HepG2 (cell line): Measurements from ENCODE around the gene TDRD1. TPM values are rescaled to one million over a fixed set of nuclear protein-coding genes. Genes with fewer than 3 reads are reported as not detected.

ENCODE experiments used
- ATAC-seq: fragments of 200-7000 bp; cut with Tn5 transposase; 3 replicates; pipeline ENCODE4 v1.9.1; 2020; ENCODE audit warnings: mild to moderate bottlenecking, moderate library complexity
- BruUV-seq: library from RNA; stranded (reverse); fragments of 400-500 nt; replicated peaks from 2 replicates; lab custom pipeline; 2021; lab: Mats Ljungman, UMichigan
- CTCF ChIA-PET: fragments of 300-600 bp; formaldehyde crosslinking; extraction: SDS; loops from one replicate; lab custom pipeline; 2021; ENCODE audit warnings: low total read pairs, inconsistent platforms, low intra/inter-chr PET ratio; lab: Yijun Ruan, JAX
- POLR2A ChIA-PET: fragments of 350-600 bp; sonication (Branson Sonifier 250); formaldehyde crosslinking; loops from one replicate; lab custom pipeline; 2020; ENCODE audit warnings: antibody characterized with exemption, inconsistent platforms; lab: Yijun Ruan, JAX
- DNase-seq: peaks from one replicate; pipeline ENCODE4 v3.0.0-alpha.2; 2015; ENCODE audit warnings: low spot score
- FAIRE-seq: peaks from 3 replicates; lab custom pipeline; 2011; peaks lifted over from hg19 to GRCh38; lab: Jason Lieb, UNC
- H2AFZ ChIP-seq: one replicate; pipeline ENCODE4 v1.6.1; 2011; ENCODE audit warnings: low read length, inconsistent platforms
- H3K27ac ChIP-seq: fragments of 300-600 bp; 3 replicates; pipeline ENCODE4 v1.8.0; 2011; ENCODE audit warnings: mixed run types, mild to moderate bottlenecking, mixed read lengths, low read length, inconsistent platforms; ENCODE audit not compliant: insufficient read depth; ENCODE audit errors: extremely low read length
- H3K27me3 ChIP-seq, 2 experiments: fragments of 200-600 bp in 1 of 2; 2 replicates in 1 of 2; 3 replicates in 1 of 2; pipeline versions ENCODE4 v1.6.0 to v1.8.0; 2011; ENCODE audit warnings: low read length in 2 of 2, mild to moderate bottlenecking in 2 of 2, moderate library complexity in 2 of 2, inconsistent platforms in 1 of 2; ENCODE audit not compliant: insufficient read depth in 2 of 2, control insufficient read depth in 1 of 2
- H3K36me3 ChIP-seq, 2 experiments: fragments of 200-600 bp in 1 of 2; replicated peaks in 1 of 2; 2 replicates in 1 of 2; 3 replicates in 1 of 2; pipeline versions ENCODE4 v1.5.1 to v1.8.0; 2011; ENCODE audit warnings: low read length in 2 of 2, inconsistent platforms in 1 of 2; ENCODE audit not compliant: insufficient read depth in 2 of 2, control insufficient read depth in 1 of 2
- H3K4me1 ChIP-seq: 2 replicates; pipeline ENCODE4 v1.5.1; 2012; ENCODE audit warnings: low read length, inconsistent platforms; ENCODE audit not compliant: insufficient read depth
- H3K4me2 ChIP-seq: 2 replicates; pipeline ENCODE4 v1.6.0; 2011; ENCODE audit warnings: low read depth, low read length, inconsistent platforms
- H3K4me3 ChIP-seq, 3 experiments: fragments of 200-600 bp in 1 of 3; sonication (generic), shearing (Covaris generic) in 1 of 3; replicated peaks in 1 of 3; 2 replicates each; pipeline ENCODE4 v1.5.1; 2011 to 2016; ENCODE audit warnings: low read length in 3 of 3, inconsistent platforms in 2 of 3, low read depth in 2 of 3, mild to moderate bottlenecking in 2 of 3, control low read depth in 1 of 3, mixed read lengths in 1 of 3; ENCODE audit not compliant: insufficient read depth in 1 of 3
- H3K79me2 ChIP-seq: one replicate; pipeline ENCODE4 v1.6.1; 2011; ENCODE audit warnings: low read length, inconsistent platforms; ENCODE audit not compliant: insufficient read depth
- H3K9ac ChIP-seq: 2 replicates; pipeline ENCODE4 v1.6.0; 2011; ENCODE audit warnings: mild to moderate bottlenecking, low read depth, low read length, inconsistent platforms; ENCODE audit not compliant: insufficient read depth
- H3K9me3 ChIP-seq: 2 replicates; pipeline ENCODE4 v1.5.1; 2012; ENCODE audit warnings: mild to moderate bottlenecking, low read length
- H4K20me1 ChIP-seq: 2 replicates; pipeline ENCODE4 v1.6.0; 2011; ENCODE audit warnings: inconsistent platforms, mild to moderate bottlenecking, low read length, moderate library complexity; ENCODE audit not compliant: insufficient read depth
- ATF7-NPFF ChIP-seq: sonication (generic); formaldehyde crosslinking; IDR thresholded peaks from 2 replicates; pipeline ENCODE4 v1.8.1; 2023; ENCODE audit warnings: mild to moderate bottlenecking, low read depth, missing genetic modification reagents, moderate library complexity
- CAMTA2 ChIP-seq: sonication (generic); formaldehyde crosslinking; IDR thresholded peaks from 2 replicates; pipeline ENCODE4 v1.4.0; 2020; ENCODE audit warnings: mild to moderate bottlenecking, missing genetic modification reagents, borderline replicate concordance
- FOXP1 ChIP-seq, 2 experiments: fragments of 450-650 bp in 1 of 2; IDR thresholded peaks; 2 replicates each; pipeline ENCODE4 v1.6.1; 2017 to 2018; ENCODE audit warnings: antibody characterized with exemption in 1 of 2
- HES4 ChIP-seq: sonication (generic); formaldehyde crosslinking; IDR thresholded peaks from 2 replicates; pipeline ENCODE4 v1.9.0; 2021; ENCODE audit warnings: mild to moderate bottlenecking, missing genetic modification reagents, borderline replicate concordance
- MIER3 ChIP-seq: IDR thresholded peaks from 2 replicates; pipeline ENCODE4 v1.6.1; 2016; ENCODE audit warnings: missing compliant biosample characterization, borderline replicate concordance
- MXI1 ChIP-seq: IDR thresholded peaks from 3 replicates; pipeline ENCODE4 v1.6.1; 2012; ENCODE audit warnings: low read depth, low read length, inconsistent platforms, borderline replicate concordance
- RXRA ChIP-seq: sonication (generic); formaldehyde crosslinking; IDR thresholded peaks from 2 replicates; pipeline ENCODE4 v1.5.1; 2020; ENCODE audit warnings: missing genetic modification reagents
- ZMYM2 ChIP-seq: sonication (generic); formaldehyde crosslinking; IDR thresholded peaks from 2 replicates; pipeline ENCODE4 v1.8.0; 2022; ENCODE audit warnings: mild to moderate bottlenecking, missing genetic modification reagents
- ZNF605 ChIP-seq: sonication (generic); formaldehyde crosslinking; IDR thresholded peaks from 2 replicates; pipeline ENCODE4 v1.8.0; 2022; ENCODE audit warnings: mild to moderate bottlenecking, missing genetic modification reagents
- ZNF615 ChIP-seq: sonication (generic); formaldehyde crosslinking; IDR thresholded peaks from 2 replicates; pipeline ENCODE4 v1.5.0; 2020; ENCODE audit warnings: mild to moderate bottlenecking, missing genetic modification reagents, borderline replicate concordance
- ZSCAN9 ChIP-seq: IDR thresholded peaks from 2 replicates; pipeline ENCODE4 v1.6.1; 2016; ENCODE audit warnings: borderline replicate concordance
- WGBS: methylation state at CpG from one replicate; pipeline ENCODE4 v1.1.6; 2017; ENCODE audit warnings: low lambda C conversion rate; 5-methylcytosine and 5-hydroxymethylcytosine counted together
- in situ Hi-C: cut with HindIII; loops from 2 replicates; pipeline ENCODE4 v1.10.0; 2017; ENCODE audit warnings: low pct_unique_long_range_greater_than_20kb; ENCODE audit not compliant: extremely low pct_ligation_motif_present
- intact Hi-C: fragments of 100-400 bp; cut with micrococcal nuclease; formaldehyde crosslinking; loops from one replicate; pipeline ENCODE4 v1.10.0; 2022; ENCODE audit not compliant: unreplicated experiment
- polyA plus RNA-seq, 8 experiments: library from polyadenylated mRNA; depleted of rRNA in 3 of 8; stranded (reverse) in 7 of 8; unstranded in 1 of 8; fragments of >200 nt; fragmentation: Illumina TruSeq in 4 of 8; extraction: Trizol in 4 of 8; gene quantifications; 2 replicates each; pipeline versions ENCODE4 v1.2.1 to v1.2.3, GENCODE V29; 2011 to 2016; ENCODE audit warnings: low read depth in 4 of 8, missing spikeins in 1 of 8, mixed read lengths in 1 of 8; ENCODE audit not compliant: insufficient read depth in 1 of 8
- total RNA-seq, 5 experiments: library from RNA; depleted of rRNA; stranded (reverse); fragments of >200 nt; fragmentation: Illumina TruSeq; extraction: Trizol; gene quantifications; 2 replicates each; pipeline ENCODE4 v1.2.3, GENCODE V29; 2016; ENCODE audit warnings: low read depth in 1 of 5
- TF ChIP-seq, protein P1 (sequence below): sonication (generic); formaldehyde crosslinking; IDR thresholded peaks from 2 replicates; pipeline ENCODE4 v1.4.0; 2020; ENCODE audit warnings: missing genetic modification reagents
- TF ChIP-seq, protein P2 (sequence below): sonication (generic); formaldehyde crosslinking; IDR thresholded peaks from 2 replicates; pipeline ENCODE4 v1.5.1; 2020; ENCODE audit warnings: missing genetic modification reagents, mild to moderate bottlenecking, borderline replicate concordance
- TF ChIP-seq, protein P3 (sequence below): sonication (generic); formaldehyde crosslinking; IDR thresholded peaks from 2 replicates; pipeline ENCODE4 v1.4.0; 2020; ENCODE audit warnings: mild to moderate bottlenecking, low read depth, missing genetic modification reagents

The TDRD1 gene
- total and polyA plus RNA-seq, 2 of the 13 experiments (the other 11 are each of a cell fraction or from before 2014, with no cell fraction given), result not detected

GRCh38 chr10:114173921-114174694 lies 5.0 kb upstream of the TDRD1 start, which contains the start of gene CCDC186 (continued):
- TF ChIP-seq MXI1, result peak; percentile 56; the same call in 1 of the 3 replicates
- TF ChIP-seq, protein P1, sequence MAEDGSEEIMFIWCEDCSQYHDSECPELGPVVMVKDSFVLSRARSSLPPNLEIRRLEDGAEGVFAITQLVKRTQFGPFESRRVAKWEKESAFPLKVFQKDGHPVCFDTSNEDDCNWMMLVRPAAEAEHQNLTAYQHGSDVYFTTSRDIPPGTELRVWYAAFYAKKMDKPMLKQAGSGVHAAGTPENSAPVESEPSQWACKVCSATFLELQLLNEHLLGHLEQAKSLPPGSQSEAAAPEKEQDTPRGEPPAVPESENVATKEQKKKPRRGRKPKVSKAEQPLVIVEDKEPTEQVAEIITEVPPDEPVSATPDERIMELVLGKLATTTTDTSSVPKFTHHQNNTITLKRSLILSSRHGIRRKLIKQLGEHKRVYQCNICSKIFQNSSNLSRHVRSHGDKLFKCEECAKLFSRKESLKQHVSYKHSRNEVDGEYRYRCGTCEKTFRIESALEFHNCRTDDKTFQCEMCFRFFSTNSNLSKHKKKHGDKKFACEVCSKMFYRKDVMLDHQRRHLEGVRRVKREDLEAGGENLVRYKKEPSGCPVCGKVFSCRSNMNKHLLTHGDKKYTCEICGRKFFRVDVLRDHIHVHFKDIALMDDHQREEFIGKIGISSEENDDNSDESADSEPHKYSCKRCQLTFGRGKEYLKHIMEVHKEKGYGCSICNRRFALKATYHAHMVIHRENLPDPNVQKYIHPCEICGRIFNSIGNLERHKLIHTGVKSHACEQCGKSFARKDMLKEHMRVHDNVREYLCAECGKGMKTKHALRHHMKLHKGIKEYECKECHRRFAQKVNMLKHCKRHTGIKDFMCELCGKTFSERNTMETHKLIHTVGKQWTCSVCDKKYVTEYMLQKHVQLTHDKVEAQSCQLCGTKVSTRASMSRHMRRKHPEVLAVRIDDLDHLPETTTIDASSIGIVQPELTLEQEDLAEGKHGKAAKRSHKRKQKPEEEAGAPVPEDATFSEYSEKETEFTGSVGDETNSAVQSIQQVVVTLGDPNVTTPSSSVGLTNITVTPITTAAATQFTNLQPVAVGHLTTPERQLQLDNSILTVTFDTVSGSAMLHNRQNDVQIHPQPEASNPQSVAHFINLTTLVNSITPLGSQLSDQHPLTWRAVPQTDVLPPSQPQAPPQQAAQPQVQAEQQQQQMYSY (CRISPR knock-in tag), result no peak

GRCh38 chr10:114174695-114175188 lies 4.4 kb upstream of the TDRD1 start:
- peaks cover 27% of the 10 kb centered on the region for H3K4me1 ChIP-seq
- H3K27ac ChIP-seq, result no peak overlapping the region
- no peaks in the 10 kb centered on the region for H3K36me3 ChIP-seq
- peak; percentile 51 for ATAC-seq
- ChIA-PET CTCF (no interaction called here), POLR2A (interaction anchor here (0.5 to 1.0 kb wide), 3 partner anchors 17 to 763 kb away, joined by 3 to 4 read pairs (median 3); partner anchors contain the start of gene TRUB1)
- H4K20me1 ChIP-seq, result no peaks in the 10 kb centered on the region
- H3K27me3 ChIP-seq, result no peaks in the 10 kb centered on the region; a peak in 1 of 5 replicates
- no peak for FAIRE-seq
- peak overlapping the region; percentile 98 for H3K4me2 ChIP-seq
- peak overlapping the region; percentile 52 for H3K9ac ChIP-seq
- H2AFZ ChIP-seq, result peak overlapping the region; percentile 90
- DNase-seq, result no peak
- in situ Hi-C loops, result no loop called here
- 1% methylated on average over 14 of the region's 19 CpGs for WGBS
- no TSS peak for BruUV-seq
- peak overlapping the region; percentile 69 to 94 (median 90) for H3K4me3 ChIP-seq
- H3K79me2 ChIP-seq, result peaks cover 38% of the 10 kb centered on the region
- H3K9me3 ChIP-seq, result no peaks in the 10 kb centered on the region
- intact Hi-C loops, result loop anchor here (5.0 kb wide), 1 partner anchor 317 kb away; no protein-coding TSS in a partner anchor
- TF ChIP-seq CAMTA2 (CRISPR knock-in tag) (no peak), MIER3 (CRISPR knock-in tag) (no peak), HES4 (CRISPR knock-in tag) (no peak), RXRA (CRISPR knock-in tag) (0 out of 2 replicates have a peak, but pooled peaks have one; percentile 10), ZMYM2 (0 out of 2 replicates have a peak, but pooled peaks have one; percentile 1), ATF7-NPFF (peak; percentile 21; the same call in 1 of the 2 replicates), ZSCAN9 (0 out of 2 replicates have a peak, but pooled peaks have one; percentile 7), FOXP1 (IDR thresholded peaks at IDR 0.05) (no peak), FOXP1 (CRISPR knock-in tag; IDR thresholded peaks at IDR 0.05) (no peak), ZNF605 (CRISPR knock-in tag) (no peak), ZNF615 (0 out of 2 replicates have a peak, but pooled peaks have one; percentile 10)
- TF ChIP-seq, protein P2, sequence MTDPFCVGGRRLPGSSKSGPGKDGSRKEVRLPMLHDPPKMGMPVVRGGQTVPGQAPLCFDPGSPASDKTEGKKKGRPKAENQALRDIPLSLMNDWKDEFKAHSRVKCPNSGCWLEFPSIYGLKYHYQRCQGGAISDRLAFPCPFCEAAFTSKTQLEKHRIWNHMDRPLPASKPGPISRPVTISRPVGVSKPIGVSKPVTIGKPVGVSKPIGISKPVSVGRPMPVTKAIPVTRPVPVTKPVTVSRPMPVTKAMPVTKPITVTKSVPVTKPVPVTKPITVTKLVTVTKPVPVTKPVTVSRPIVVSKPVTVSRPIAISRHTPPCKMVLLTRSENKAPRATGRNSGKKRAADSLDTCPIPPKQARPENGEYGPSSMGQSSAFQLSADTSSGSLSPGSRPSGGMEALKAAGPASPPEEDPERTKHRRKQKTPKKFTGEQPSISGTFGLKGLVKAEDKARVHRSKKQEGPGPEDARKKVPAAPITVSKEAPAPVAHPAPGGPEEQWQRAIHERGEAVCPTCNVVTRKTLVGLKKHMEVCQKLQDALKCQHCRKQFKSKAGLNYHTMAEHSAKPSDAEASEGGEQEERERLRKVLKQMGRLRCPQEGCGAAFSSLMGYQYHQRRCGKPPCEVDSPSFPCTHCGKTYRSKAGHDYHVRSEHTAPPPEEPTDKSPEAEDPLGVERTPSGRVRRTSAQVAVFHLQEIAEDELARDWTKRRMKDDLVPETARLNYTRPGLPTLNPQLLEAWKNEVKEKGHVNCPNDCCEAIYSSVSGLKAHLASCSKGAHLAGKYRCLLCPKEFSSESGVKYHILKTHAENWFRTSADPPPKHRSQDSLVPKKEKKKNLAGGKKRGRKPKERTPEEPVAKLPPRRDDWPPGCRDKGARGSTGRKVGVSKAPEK (CRISPR knock-in tag), result no peak
- TF ChIP-seq, protein P3, sequence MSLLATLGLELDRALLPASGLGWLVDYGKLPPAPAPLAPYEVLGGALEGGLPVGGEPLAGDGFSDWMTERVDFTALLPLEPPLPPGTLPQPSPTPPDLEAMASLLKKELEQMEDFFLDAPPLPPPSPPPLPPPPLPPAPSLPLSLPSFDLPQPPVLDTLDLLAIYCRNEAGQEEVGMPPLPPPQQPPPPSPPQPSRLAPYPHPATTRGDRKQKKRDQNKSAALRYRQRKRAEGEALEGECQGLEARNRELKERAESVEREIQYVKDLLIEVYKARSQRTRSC (CRISPR knock-in tag), result no peak
